Measurements from ENCODE around the gene SMC3.
A peak's percentile ranks its signal among the peaks of the same experiment; 100 is the strongest.
"Not testable (repeated sequence)": the region's sequence is repeated elsewhere in the genome, so short reads cannot be mapped to it uniquely, and the experiment has no call there.

SMC3 gene

GRCh38 chr10:110567201-110568054 is at the start of gene SMC3:
SMC3 (plus strand) TSS chr10:110567695; CDS start chr10:110567817, 122 bp downstream.
- DNase-seq (ENCODE audit: low read depth in 2 of 2): peak; percentile 72 to 84

GRCh38 chr10:110522365-110522988 is 45.0 kb upstream of the SMC3 start:
- no peak for DNase-seq (ENCODE audit: low read depth in 2 of 2)

GRCh38 chr10:110523736-110524135 is 43.8 kb upstream of the SMC3 start:
- no peak for DNase-seq (ENCODE audit: low read depth in 2 of 2)

- no peak for DNase-seq (ENCODE audit: low read depth in 2 of 2)
Observed at GRCh38 chr10:110524179-110524858, 43.2 kb upstream of the SMC3 start.

GRCh38 chr10:110524859-110525232 is 42.6 kb upstream of the SMC3 start:
- DNase-seq (ENCODE audit: low read depth in 2 of 2): no peak

GRCh38 chr10:110525349-110526260 is 41.9 kb upstream of the SMC3 start:
- DNase-seq (ENCODE audit: low read depth in 2 of 2): no peak

GRCh38 chr10:110527731-110528171 is 39.7 kb upstream of the SMC3 start:
- no peak for DNase-seq (ENCODE audit: low read depth in 2 of 2)

- DNase-seq (ENCODE audit: low read depth in 2 of 2): no peak
Observed at GRCh38 chr10:110528224-110528996, 39.1 kb upstream of the SMC3 start.

GRCh38 chr10:110528997-110529524 is 38.4 kb upstream of the SMC3 start:
- DNase-seq (ENCODE audit: low read depth in 2 of 2): not testable (repeated sequence)

GRCh38 chr10:110529596-110530011 is 37.9 kb upstream of the SMC3 start:
- DNase-seq (ENCODE audit: low read depth in 2 of 2): no peak

GRCh38 chr10:110530131-110530831 is 37.2 kb upstream of the SMC3 start:
- no peak for DNase-seq (ENCODE audit: low read depth in 2 of 2)

GRCh38 chr10:110531687-110532086 is 35.8 kb upstream of the SMC3 start:
- no peak for DNase-seq (ENCODE audit: low read depth in 2 of 2)

- not testable (repeated sequence) for DNase-seq (ENCODE audit: low read depth in 2 of 2)
Observed at GRCh38 chr10:110532628-110533027, 34.9 kb upstream of the SMC3 start.

GRCh38 chr10:110533149-110533548 is 34.3 kb upstream of the SMC3 start:
- no peak for DNase-seq (ENCODE audit: low read depth in 2 of 2)

GRCh38 chr10:110534571-110534970 is 32.9 kb upstream of the SMC3 start:
- DNase-seq (ENCODE audit: low read depth in 2 of 2): no peak

GRCh38 chr10:110535958-110536891 is 31.3 kb upstream of the SMC3 start:
- peak in 1 of 2 donors; percentile 24 for DNase-seq (ENCODE audit: low read depth in 2 of 2)

- no peak for DNase-seq (ENCODE audit: low read depth in 2 of 2)
Observed at GRCh38 chr10:110539091-110539490, 28.4 kb upstream of the SMC3 start.

GRCh38 chr10:110540031-110540430 is 27.5 kb upstream of the SMC3 start:
- no peak for DNase-seq (ENCODE audit: low read depth in 2 of 2)

Data from stimulated activated CD8-positive, alpha-beta memory T cell treated with anti-CD3 and anti-CD28 coated beads, Interleukin-7, amount 100 ng/mL, for 1 hour (primary cell).